H1 (cell line): ENCODE measurements around the gene NCR2. TPM values are rescaled to one million over a fixed set of nuclear protein-coding genes. Genes with fewer than 3 reads are reported as not detected.

ENCODE experiments used
- CTCF ChIA-PET: fragments of 300-600 bp; sonication (Branson Sonifier 250); formaldehyde crosslinking; loops from one replicate; lab custom pipeline; 2021; ENCODE audit not compliant: partially characterized antibody; lab: Charles Lee
- POLR2A ChIA-PET: fragments of 300-600 bp; sonication (Branson Sonifier 250); formaldehyde crosslinking; loops from one replicate; lab custom pipeline; 2021; ENCODE audit warnings: inconsistent platforms; ENCODE audit not compliant: partially characterized antibody; lab: Charles Lee
- DNase-seq, 2 experiments: peaks; one replicate each; pipeline versions ENCODE4 v3.0.0 to v3.0.0-alpha.2; 2010 to 2022; ENCODE audit warnings: low spot score in 2 of 2, low read depth in 1 of 2, mixed read lengths in 1 of 2
- FAIRE-seq: peaks from 2 replicates; lab custom pipeline; 2011; peaks lifted over from hg19 to GRCh38; lab: Jason Lieb, UNC
- H2AFZ ChIP-seq: 2 replicates; pipeline ENCODE4 v1.8.1; 2012; ENCODE audit warnings: low read length, inconsistent platforms
- H2AK5ac ChIP-seq: 2 replicates; pipeline ENCODE4 v1.6.1; 2013; ENCODE audit warnings: low read depth, low read length
- H2BK120ac ChIP-seq: replicated peaks from 2 replicates; pipeline ENCODE3; 2013; ENCODE audit warnings: low read depth, low read length, inconsistent platforms
- H2BK12ac ChIP-seq: 2 replicates; pipeline ENCODE4 v1.6.1; 2013; ENCODE audit warnings: low read depth, low read length
- H2BK15ac ChIP-seq: 2 replicates; pipeline ENCODE4 v1.6.1; 2013; ENCODE audit warnings: low read length
- H2BK20ac ChIP-seq: 2 replicates; pipeline ENCODE4 v1.6.1; 2013; ENCODE audit warnings: low read length
- H2BK5ac ChIP-seq: 2 replicates; pipeline ENCODE4 v1.6.1; 2013; ENCODE audit warnings: low read depth, low read length
- H3K14ac ChIP-seq: 2 replicates; pipeline ENCODE4 v1.6.1; 2013; ENCODE audit warnings: inconsistent platforms; ENCODE audit not compliant: insufficient read length
- H3K18ac ChIP-seq: 2 replicates; pipeline ENCODE4 v1.6.1; 2013; ENCODE audit warnings: low read length; ENCODE audit errors: extremely low read depth
- H3K23ac ChIP-seq: 2 replicates; pipeline ENCODE4 v1.6.1; 2013; ENCODE audit warnings: inconsistent platforms; ENCODE audit not compliant: insufficient read length
- H3K23me2 ChIP-seq: 2 replicates; pipeline ENCODE4 v1.6.1; 2013; ENCODE audit warnings: low read depth, low read length
- H3K27ac ChIP-seq: 2 replicates; pipeline ENCODE4 v1.6.1; 2011; ENCODE audit warnings: low read depth, low read length, inconsistent platforms
- H3K27me3 ChIP-seq, 4 experiments: replicated peaks in 1 of 4; 1 replicate in 1 of 4; 2 replicates in 3 of 4; pipeline versions ENCODE4 v1.6.1 to v1.8.1; 2011 to 2013; ENCODE audit warnings: low read length in 3 of 4, mild to moderate bottlenecking in 3 of 4, inconsistent platforms in 2 of 4, mixed read lengths in 2 of 4, moderate library complexity in 1 of 4; ENCODE audit not compliant: control insufficient read depth in 3 of 4, insufficient read depth in 3 of 4; ENCODE audit errors: extremely low read depth in 1 of 4
- H3K36me3 ChIP-seq, 4 experiments: 2 replicates each; pipeline versions ENCODE4 v1.6.1 to v1.8.1; 2011 to 2013; ENCODE audit warnings: mild to moderate bottlenecking in 4 of 4, low read length in 3 of 4, moderate library complexity in 2 of 4, control low read depth in 1 of 4, inconsistent platforms in 1 of 4; ENCODE audit not compliant: insufficient read depth in 4 of 4, control insufficient read depth in 2 of 4
- H3K4ac ChIP-seq: replicated peaks from 2 replicates; pipeline ENCODE3; 2013; ENCODE audit warnings: low read length, low read depth, mixed read lengths, inconsistent platforms; ENCODE audit not compliant: insufficient read length
- H3K4me1 ChIP-seq, 4 experiments: replicated peaks in 1 of 4; 1 replicate in 1 of 4; 2 replicates in 3 of 4; pipeline versions ENCODE4 v1.6.1 to v1.8.1; 2011 to 2013; ENCODE audit warnings: low read length in 3 of 4, inconsistent platforms in 2 of 4, mixed read lengths in 1 of 4; ENCODE audit not compliant: insufficient read depth in 4 of 4, control insufficient read depth in 3 of 4
- H3K4me2 ChIP-seq, 2 experiments: 2 replicates each; pipeline versions ENCODE4 v1.6.1 to v1.8.1; 2011 to 2013; ENCODE audit warnings: low read depth in 2 of 2, low read length in 2 of 2, control low read depth in 1 of 2, inconsistent platforms in 1 of 2, mild to moderate bottlenecking in 1 of 2; ENCODE audit not compliant: insufficient read depth in 1 of 2
- H3K4me3 ChIP-seq, 4 experiments: fragments of 200-600, 300-600 bp in 1 of 4; sonication (generic), shearing (Covaris generic), sonication (Bioruptor Twin) in 1 of 4; 2 replicates each; pipeline versions ENCODE4 v1.5.1 to v1.8.1; 2011 to 2016; ENCODE audit warnings: low read length in 4 of 4, low read depth in 3 of 4, control low read depth in 2 of 4, inconsistent platforms in 2 of 4, mild to moderate bottlenecking in 2 of 4, mixed read lengths in 1 of 4, moderate library complexity in 1 of 4; ENCODE audit not compliant: insufficient read depth in 2 of 4; ENCODE audit errors: extremely low read depth in 1 of 4
- H3K56ac ChIP-seq: replicated peaks from 2 replicates; pipeline ENCODE3; 2013; ENCODE audit warnings: low read depth, mild to moderate bottlenecking, mixed read lengths, low read length, inconsistent platforms; ENCODE audit not compliant: insufficient read length
- H3K79me1 ChIP-seq: 2 replicates; pipeline ENCODE4 v1.6.1; 2013; ENCODE audit warnings: low read depth, low read length, control low read depth
- H3K79me2 ChIP-seq, 2 experiments: 2 replicates each; pipeline versions ENCODE4 v1.6.1 to v1.8.1; 2012 to 2013; ENCODE audit warnings: low read length in 2 of 2, mild to moderate bottlenecking in 2 of 2, inconsistent platforms in 1 of 2; ENCODE audit not compliant: insufficient read depth in 2 of 2, control insufficient read depth in 1 of 2
- H3K9ac ChIP-seq, 4 experiments: replicated peaks in 1 of 4; 1 replicate in 1 of 4; 2 replicates in 3 of 4; pipeline versions ENCODE4 v1.6.1 to v1.8.1; 2011 to 2013; ENCODE audit warnings: low read depth in 3 of 4, low read length in 3 of 4, control low read depth in 2 of 4, mild to moderate bottlenecking in 2 of 4, moderate library complexity in 2 of 4, inconsistent platforms in 1 of 4; ENCODE audit errors: extremely low read depth in 1 of 4
- H3K9me3 ChIP-seq, 2 experiments: 2 replicates each; pipeline versions ENCODE4 v1.6.1 to v1.8.1; 2012 to 2013; ENCODE audit warnings: mild to moderate bottlenecking in 2 of 2, moderate library complexity in 2 of 2, control low read depth in 1 of 2, inconsistent platforms in 1 of 2, low read depth in 1 of 2, low read length in 1 of 2, mixed read lengths in 1 of 2; ENCODE audit not compliant: insufficient read depth in 2 of 2
- H4K20me1 ChIP-seq, 2 experiments: replicated peaks in 1 of 2; 2 replicates each; pipeline versions ENCODE3 to v1.8.1; 2011 to 2013; ENCODE audit warnings: inconsistent platforms in 2 of 2, low read length in 2 of 2, mild to moderate bottlenecking in 1 of 2; ENCODE audit not compliant: insufficient read depth in 2 of 2, control insufficient read depth in 1 of 2
- H4K5ac ChIP-seq: 2 replicates; pipeline ENCODE4 v1.6.1; 2013; ENCODE audit warnings: low read length, low read depth, mixed read lengths, inconsistent platforms; ENCODE audit not compliant: insufficient read length
- H4K8ac ChIP-seq: 2 replicates; pipeline ENCODE4 v1.8.0; 2013; ENCODE audit warnings: mild to moderate bottlenecking, moderate library complexity, low read length, inconsistent platforms; ENCODE audit not compliant: insufficient read depth; ENCODE audit errors: extremely low read depth
- H4K91ac ChIP-seq: replicated peaks from 2 replicates; pipeline ENCODE3; 2013; ENCODE audit warnings: low read length, mixed read lengths, inconsistent platforms; ENCODE audit not compliant: insufficient read length
- NANOG ChIP-seq: IDR thresholded peaks from 2 replicates; pipeline ENCODE4 v1.6.1; 2011; ENCODE audit warnings: low read length, low read depth, mild to moderate bottlenecking, inconsistent platforms; ENCODE audit not compliant: insufficient read depth, poor library complexity, severe bottlenecking
- RFX5 ChIP-seq: IDR thresholded peaks from 2 replicates; pipeline ENCODE4 v1.6.1; 2011; ENCODE audit warnings: low read depth, low read length, improper control_type of control experiment, borderline replicate concordance
- RXRA ChIP-seq: IDR thresholded peaks from 2 replicates; pipeline ENCODE4 v1.6.1; 2011; ENCODE audit warnings: low read depth, mild to moderate bottlenecking, low read length, moderate library complexity; ENCODE audit not compliant: insufficient read depth
- WGBS, 2 experiments: shearing (Covaris generic) in 1 of 2; methylation state at CpG; one replicate each; pipeline versions ENCODE4 v1.1.6 to v1.1.7; 2013 to 2015; ENCODE audit warnings: low lambda C conversion rate in 2 of 2, mixed read lengths in 2 of 2, inconsistent platforms in 1 of 2, low coverage in 1 of 2, missing lambda C conversion rate in 1 of 2; ENCODE audit not compliant: insufficient replicate concordance in 2 of 2, insufficient coverage in 1 of 2, insufficient read length in 1 of 2; ENCODE audit errors: extremely low coverage in 1 of 2, missing lambda C conversion rate in 1 of 2; 5-methylcytosine and 5-hydroxymethylcytosine counted together
- polyA plus RNA-seq, 7 experiments: library from polyadenylated mRNA; depleted of rRNA in 3 of 7; stranded (reverse) in 5 of 7; unstranded in 2 of 7; fragments of >200 nt in 5 of 7; fragments of 200-250 nt in 2 of 7; gene quantifications; 1 replicate in 5 of 7; 2 replicates in 1 of 7; 4 replicates in 1 of 7; pipeline versions ENCODE4 v1.2.1 to v1.2.3, GENCODE V29; 2011 to 2013; ENCODE audit warnings: missing spikeins in 2 of 7, mixed read lengths in 2 of 7
- total RNA-seq: library from RNA; stranded (reverse); fragmentation: NEBNext Ultra II Directional; extraction: Animal tissue kit (Norgen Biotek cat#: 25700); gene quantifications from 2 replicates; pipeline ENCODE4 v1.2.1, GENCODE V29; 2021
- TF ChIP-seq, protein P1 (sequence below): IDR thresholded peaks from 2 replicates; pipeline ENCODE4 v1.6.1; 2011; ENCODE audit warnings: low read depth, mild to moderate bottlenecking, low read length; ENCODE audit not compliant: insufficient read depth

The NCR2 gene
- total and polyA plus RNA-seq, 2 of the 8 experiments (the other 6 are each of a cell fraction or from before 2014, with no cell fraction given): not detected

DNA sequence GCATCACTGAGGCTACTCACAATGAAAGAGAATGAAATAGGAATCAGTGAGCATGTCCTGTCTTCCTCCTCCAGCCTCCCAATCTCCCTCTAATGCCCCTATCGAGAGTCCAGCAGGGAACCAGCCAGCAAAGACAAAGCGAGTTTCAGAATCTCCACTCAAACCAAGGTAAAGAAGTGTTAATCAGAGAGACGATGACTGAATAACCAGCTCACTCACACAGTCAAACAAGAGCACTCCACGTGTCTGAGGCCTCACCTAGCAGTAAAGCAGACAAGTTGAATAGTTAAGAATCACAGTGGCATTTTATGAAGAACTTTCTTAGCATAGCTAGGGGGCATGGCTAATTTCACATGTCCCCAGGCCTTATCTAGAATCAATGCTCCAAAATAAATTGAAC is 45.6 kb upstream of the NCR2 start:
- no peak overlapping the region for H2BK15ac ChIP-seq
- no peaks in the 10 kb centered on the region for H3K79me2 ChIP-seq
- H4K8ac ChIP-seq: no peak overlapping the region
- no peak for TF ChIP-seq NANOG
- no peak for TF ChIP-seq RXRA
- no peak for TF ChIP-seq RFX5
- TF ChIP-seq, protein P1, sequence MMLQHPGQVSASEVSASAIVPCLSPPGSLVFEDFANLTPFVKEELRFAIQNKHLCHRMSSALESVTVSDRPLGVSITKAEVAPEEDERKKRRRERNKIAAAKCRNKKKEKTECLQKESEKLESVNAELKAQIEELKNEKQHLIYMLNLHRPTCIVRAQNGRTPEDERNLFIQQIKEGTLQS: no peak
- no peak overlapping the region for H3K23ac ChIP-seq
- H3K27ac ChIP-seq: no peak overlapping the region
- DNase-seq: peak in 1 of 2 experiments; percentile 38
- H3K9ac ChIP-seq: no peak overlapping the region
- peak; percentile 57 for FAIRE-seq
- ChIA-PET POLR2A (no interaction called here), CTCF (interaction anchor here (0.6 to 2.6 kb wide), 4 partner anchors 30 to 571 kb away, joined by 3 to 6 read pairs (median 3); partner anchors contain the start of gene TREML4)
- no peak overlapping the region for H3K14ac ChIP-seq
- H2BK20ac ChIP-seq: no peak overlapping the region
- no peaks in the 10 kb centered on the region for H3K79me1 ChIP-seq
- WGBS, 2 experiments: 65% methylated on average over 4 of the region's 4 CpGs; no CpG with 5 or more reads in 1 of the 2 experiments
- H3K4ac ChIP-seq: no peak overlapping the region
- no peak overlapping the region for H2BK5ac ChIP-seq
- H3K18ac ChIP-seq: no peak overlapping the region
- no peak overlapping the region for H2AFZ ChIP-seq
- no peaks in the 10 kb centered on the region for H3K9me3 ChIP-seq
- peaks cover 2 to 23% (median 10%) of the 10 kb centered on the region in 4 experiments for H3K27me3 ChIP-seq
- no peak overlapping the region for H3K56ac ChIP-seq
- H2BK120ac ChIP-seq: no peak overlapping the region
- no peak overlapping the region for H2BK12ac ChIP-seq
- no peak overlapping the region for H2AK5ac ChIP-seq
- H3K4me2 ChIP-seq: peak overlapping the region in 1 of 2 experiments; percentile 8; a peak in 1 of 4 replicates
- no peak overlapping the region for H3K4me3 ChIP-seq
- H4K20me1 ChIP-seq: no peaks in the 10 kb centered on the region
- H3K4me1 ChIP-seq: peaks cover 2 to 8% (median 4%) of the 10 kb centered on the region in 4 experiments; a peak in 4 of 7 replicates
- H4K91ac ChIP-seq: no peak overlapping the region
- no peaks in the 10 kb centered on the region for H3K23me2 ChIP-seq
- no peak overlapping the region for H4K5ac ChIP-seq
- H3K36me3 ChIP-seq: no peaks in the 10 kb centered on the region
